ENCODE data around the gene FRY. TPM values are rescaled to one million over a fixed set of nuclear protein-coding genes. Genes with fewer than 3 reads are reported as not detected.

FRY gene
- total RNA-seq, 1 donor from 2014 or later: 4.5 TPM

GRCh38 chr13:32191452-32191998 lies 160.0 kb downstream of the FRY start:
- Mint-ChIP-seq H3K36me3 (ENCODE audit: low read depth, unreplicated experiment) (no peaks in the 10 kb centered on the region), H3K9me3 (ENCODE audit: unreplicated experiment) (no peaks in the 10 kb centered on the region), H3K27me3 (ENCODE audit: unreplicated experiment) (no peaks in the 10 kb centered on the region), H3K4me1 (ENCODE audit: unreplicated experiment) (no peaks in the 10 kb centered on the region), H3K27ac (ENCODE audit: unreplicated experiment) (no peak overlapping the region), H3K4me3 (ENCODE audit: unreplicated experiment) (no peak overlapping the region)
- no peak for TF ChIP-seq CTCF (IDR thresholded peaks at IDR 0.05; ENCODE audit: unreplicated experiment)
- no peak for DNase-seq (ENCODE audit: low spot score)

GRCh38 chr13:32195713-32196112 lies 164.1 kb downstream of the FRY start:
- peaks cover 2% of the 10 kb centered on the region for H3K27me3 Mint-ChIP-seq (ENCODE audit: unreplicated experiment)
- H3K27ac Mint-ChIP-seq (ENCODE audit: unreplicated experiment): no peak overlapping the region
- H3K4me1 Mint-ChIP-seq (ENCODE audit: unreplicated experiment): no peaks in the 10 kb centered on the region
- no peak for DNase-seq (ENCODE audit: low spot score)
- no peaks in the 10 kb centered on the region for H3K9me3 Mint-ChIP-seq (ENCODE audit: unreplicated experiment)
- TF ChIP-seq CTCF (IDR thresholded peaks at IDR 0.05; ENCODE audit: unreplicated experiment): no peak
- no peaks in the 10 kb centered on the region for H3K36me3 Mint-ChIP-seq (ENCODE audit: low read depth, unreplicated experiment)
- no peak overlapping the region for H3K4me3 Mint-ChIP-seq (ENCODE audit: unreplicated experiment)

GRCh38 chr13:32199168-32199567 lies 167.6 kb downstream of the FRY start:
- no peak for DNase-seq (ENCODE audit: low spot score)
- no peak for TF ChIP-seq CTCF (IDR thresholded peaks at IDR 0.05; ENCODE audit: unreplicated experiment)
- Mint-ChIP-seq H3K9me3 (ENCODE audit: unreplicated experiment) (no peaks in the 10 kb centered on the region), H3K4me3 (ENCODE audit: unreplicated experiment) (no peak overlapping the region), H3K4me1 (ENCODE audit: unreplicated experiment) (no peaks in the 10 kb centered on the region), H3K36me3 (ENCODE audit: low read depth, unreplicated experiment) (no peaks in the 10 kb centered on the region), H3K27ac (ENCODE audit: unreplicated experiment) (no peak overlapping the region), H3K27me3 (ENCODE audit: unreplicated experiment) (peaks cover 2% of the 10 kb centered on the region)

- H3K4me3 Mint-ChIP-seq (ENCODE audit: unreplicated experiment): no peak overlapping the region
- peaks cover 6% of the 10 kb centered on the region for H3K4me1 Mint-ChIP-seq (ENCODE audit: unreplicated experiment)
- no peaks in the 10 kb centered on the region for H3K36me3 Mint-ChIP-seq (ENCODE audit: low read depth, unreplicated experiment)
- peaks cover 2% of the 10 kb centered on the region for H3K27me3 Mint-ChIP-seq (ENCODE audit: unreplicated experiment)
- no peak for DNase-seq (ENCODE audit: low spot score)
- no peak for TF ChIP-seq CTCF (IDR thresholded peaks at IDR 0.05; ENCODE audit: unreplicated experiment)
- no peak overlapping the region for H3K27ac Mint-ChIP-seq (ENCODE audit: unreplicated experiment)
- no peaks in the 10 kb centered on the region for H3K9me3 Mint-ChIP-seq (ENCODE audit: unreplicated experiment)
These were observed 169.2 kb downstream of the FRY start for GRCh38 chr13:32200741-32201140.

GRCh38 chr13:32201809-32202208 lies 170.2 kb downstream of the FRY start:
- Mint-ChIP-seq H3K27ac (ENCODE audit: unreplicated experiment) (no peak overlapping the region), H3K4me3 (ENCODE audit: unreplicated experiment) (no peak overlapping the region), H3K4me1 (ENCODE audit: unreplicated experiment) (peaks cover 7% of the 10 kb centered on the region), H3K27me3 (ENCODE audit: unreplicated experiment) (peaks cover 2% of the 10 kb centered on the region), H3K9me3 (ENCODE audit: unreplicated experiment) (no peaks in the 10 kb centered on the region), H3K36me3 (ENCODE audit: low read depth, unreplicated experiment) (no peaks in the 10 kb centered on the region)
- no peak for TF ChIP-seq CTCF (IDR thresholded peaks at IDR 0.05; ENCODE audit: unreplicated experiment)
- DNase-seq (ENCODE audit: low spot score): no peak
